Testis (tissue), 3 donors: ENCODE results near the gene KPRP. TPM values are rescaled to one million over a fixed set of nuclear protein-coding genes. Genes with fewer than 3 reads are reported as not detected.

Experiments used
- DNase-seq: peaks from one replicate; pipeline ENCODE4 v3.0.0-alpha.2; 2019
- H3K27ac ChIP-seq, 2 donors: fragments of 200-600 bp; sonication (generic); one replicate each; pipeline ENCODE4 v1.5.1; 2019
- H3K27me3 ChIP-seq: fragments of 200-600 bp; sonication (generic); one replicate; pipeline ENCODE4 v1.5.1; 2019
- H3K36me3 ChIP-seq: fragments of 200-600 bp; sonication (generic); one replicate; pipeline ENCODE4 v1.5.1; 2017; ENCODE audit warnings: low read depth; ENCODE audit errors: missing control alignments
- H3K4me1 ChIP-seq: fragments of 200-600 bp; sonication (generic); one replicate; pipeline ENCODE4 v1.5.1; 2019
- H3K4me3 ChIP-seq, 2 donors: fragments of 200-600 bp; sonication (generic); one replicate each; pipeline ENCODE4 v1.5.1; 2017 to 2019
- H3K9me3 ChIP-seq: fragments of 200-600 bp; sonication (generic); one replicate; pipeline ENCODE4 v1.5.1; 2017
- POLR2A ChIP-seq: fragments of 450-650 bp; IDR thresholded peaks from one replicate; pipeline ENCODE4 v1.6.1; 2017; ENCODE audit warnings: antibody characterized with exemption, mild to moderate bottlenecking, moderate library complexity
- WGBS, 2 donors: methylation state at CpG; one replicate each; pipeline ENCODE4 v1.1.5; 2018; 5-methylcytosine and 5-hydroxymethylcytosine counted together
- intact Hi-C: fragments of 100-400 bp; cut with DNase I; formaldehyde crosslinking; loops from one replicate; pipeline ENCODE4 v1.15.1; 2023; ENCODE audit warnings: low total_unique reads
- polyA plus RNA-seq: library from polyadenylated mRNA; stranded (reverse); fragments of 350-450 nt; fragmentation: Illumina TruSeq; extraction: RNeasy Lipid Tissue Mini Kit (QIAGEN cat#74804); gene quantifications from one replicate; pipeline ENCODE4 v1.2.3, GENCODE V29; 2014; ENCODE audit warnings: low read depth, low replicate concordance; ENCODE audit not compliant: insufficient read depth
- total RNA-seq, 2 donors: library from RNA; depleted of rRNA; stranded (reverse); fragments of >200 nt; gene quantifications; one replicate each; pipeline ENCODE4 v1.2.3, GENCODE V29; 2016
- TF ChIP-seq, protein P1 (sequence below), 3 experiments: fragments of 450-650 bp in 2 of 3; fragments of 200-600 bp in 1 of 3; sonication (generic) in 1 of 3; IDR thresholded peaks; one replicate each; pipeline ENCODE4 v1.5.1; 2016 to 2019; ENCODE audit warnings: antibody characterized with exemption in 3 of 3, mild to moderate bottlenecking in 2 of 3, moderate library complexity in 1 of 3

The KPRP gene
- total and polyA plus RNA-seq, 3 donors from 2014 or later = not detected

DNA sequence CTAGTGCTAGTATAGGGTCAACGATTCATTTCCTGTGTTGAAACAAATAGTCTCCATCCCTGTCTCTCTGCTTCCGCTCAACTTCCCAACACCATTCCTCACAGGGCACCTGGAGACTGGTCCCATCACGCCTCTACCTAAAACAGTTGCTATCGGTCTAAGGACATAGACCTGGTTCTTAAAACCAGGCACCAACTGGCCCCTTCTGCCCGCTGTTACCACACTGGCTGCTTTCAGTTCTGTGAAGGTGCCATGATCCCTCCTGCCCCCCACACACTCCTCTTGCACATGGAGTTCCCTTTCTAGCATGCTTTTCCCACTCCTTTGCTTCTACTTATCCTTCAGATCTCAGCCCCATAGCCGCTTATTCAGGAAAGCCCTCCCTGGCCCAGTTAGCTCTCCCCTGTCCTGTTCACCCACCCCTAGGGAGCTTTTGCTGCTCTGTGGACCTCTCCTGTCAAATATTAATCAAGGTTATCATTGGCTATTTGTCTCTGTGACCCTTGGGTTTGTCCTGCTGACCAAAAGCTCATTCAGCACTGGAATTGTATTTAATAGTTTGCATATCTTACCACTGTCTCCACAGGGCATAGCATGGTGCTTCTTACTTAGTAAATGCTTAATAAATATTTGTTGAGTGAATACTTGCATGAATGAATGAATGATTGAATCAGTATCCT is 11.9 kb upstream of the KPRP start:
- Histone ChIP-seq H3K27me3 (no peaks in the 10 kb centered on the region), H3K27ac (no peak overlapping the region), H3K9me3 (no peaks in the 10 kb centered on the region), H3K4me1 (no peaks in the 10 kb centered on the region), H3K36me3 (no peaks in the 10 kb centered on the region), H3K4me3 (no peak overlapping the region)
- no peak for TF ChIP-seq POLR2A
- TF ChIP-seq, protein P1, sequence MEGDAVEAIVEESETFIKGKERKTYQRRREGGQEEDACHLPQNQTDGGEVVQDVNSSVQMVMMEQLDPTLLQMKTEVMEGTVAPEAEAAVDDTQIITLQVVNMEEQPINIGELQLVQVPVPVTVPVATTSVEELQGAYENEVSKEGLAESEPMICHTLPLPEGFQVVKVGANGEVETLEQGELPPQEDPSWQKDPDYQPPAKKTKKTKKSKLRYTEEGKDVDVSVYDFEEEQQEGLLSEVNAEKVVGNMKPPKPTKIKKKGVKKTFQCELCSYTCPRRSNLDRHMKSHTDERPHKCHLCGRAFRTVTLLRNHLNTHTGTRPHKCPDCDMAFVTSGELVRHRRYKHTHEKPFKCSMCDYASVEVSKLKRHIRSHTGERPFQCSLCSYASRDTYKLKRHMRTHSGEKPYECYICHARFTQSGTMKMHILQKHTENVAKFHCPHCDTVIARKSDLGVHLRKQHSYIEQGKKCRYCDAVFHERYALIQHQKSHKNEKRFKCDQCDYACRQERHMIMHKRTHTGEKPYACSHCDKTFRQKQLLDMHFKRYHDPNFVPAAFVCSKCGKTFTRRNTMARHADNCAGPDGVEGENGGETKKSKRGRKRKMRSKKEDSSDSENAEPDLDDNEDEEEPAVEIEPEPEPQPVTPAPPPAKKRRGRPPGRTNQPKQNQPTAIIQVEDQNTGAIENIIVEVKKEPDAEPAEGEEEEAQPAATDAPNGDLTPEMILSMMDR (IDR thresholded peaks at IDR 0.05) = no peak
- WGBS, 2 donors = 87 to 93% methylated on average over 6 of the region's 6 CpGs
- intact Hi-C loops = no loop called here
- DNase-seq = no peak

DNA sequence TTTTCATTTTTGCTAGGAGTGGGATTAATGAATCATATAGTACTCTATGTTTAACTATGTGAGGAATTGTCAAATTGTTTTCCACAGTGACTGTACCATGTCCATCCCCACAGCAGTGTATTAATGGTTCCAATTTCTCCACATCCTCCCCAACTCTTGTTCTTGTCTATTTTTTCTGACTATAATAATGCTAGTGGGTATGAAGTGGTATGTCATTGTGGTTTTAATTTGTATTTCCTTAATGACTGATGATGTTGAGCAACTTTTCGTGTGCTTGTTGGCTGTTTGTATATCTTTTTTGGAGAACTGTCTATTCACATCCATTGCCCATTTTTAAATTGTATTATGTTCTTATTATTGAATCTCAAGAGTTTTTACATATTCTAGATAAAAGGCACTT is 10.0 kb upstream of the KPRP start:
- H3K4me1 ChIP-seq = no peaks in the 10 kb centered on the region
- intact Hi-C loops = no loop called here
- no peaks in the 10 kb centered on the region for H3K9me3 ChIP-seq
- DNase-seq = no peak
- H3K27me3 ChIP-seq = no peaks in the 10 kb centered on the region
- no peak overlapping the region for H3K27ac ChIP-seq
- 68 to 71% methylated on average over 1 of the region's 1 CpG for WGBS, 2 donors
- no peak overlapping the region for H3K4me3 ChIP-seq
- no peak for TF ChIP-seq POLR2A
- TF ChIP-seq, protein P1 (IDR thresholded peaks at IDR 0.05) = no peak
- H3K36me3 ChIP-seq = no peaks in the 10 kb centered on the region

DNA sequence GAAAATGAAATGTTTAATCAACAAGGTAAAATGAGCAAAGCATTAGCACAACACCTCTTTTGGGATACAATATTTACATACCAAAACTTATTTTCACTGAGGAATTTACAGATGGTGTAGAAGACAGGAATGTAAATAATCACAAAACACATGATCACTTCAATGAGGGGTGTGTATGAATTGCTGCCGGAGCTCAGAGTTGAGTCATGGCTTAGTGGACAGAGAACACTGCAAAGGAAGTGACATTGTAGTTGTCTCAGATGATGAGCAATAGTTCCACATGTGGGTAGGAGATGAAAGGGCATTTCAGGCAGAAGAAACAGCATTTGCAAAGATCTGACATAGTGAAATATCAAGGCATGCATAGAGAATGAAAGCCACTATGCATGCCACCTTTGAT is 5.6 kb upstream of the KPRP start:
- 67 to 85% methylated on average over 1 of the region's 1 CpG for WGBS, 2 donors
- no peak for DNase-seq
- Histone ChIP-seq H3K27ac (no peak overlapping the region), H3K4me1 (no peaks in the 10 kb centered on the region), H3K4me3 (no peak overlapping the region), H3K36me3 (no peaks in the 10 kb centered on the region), H3K9me3 (no peaks in the 10 kb centered on the region), H3K27me3 (no peaks in the 10 kb centered on the region)
- intact Hi-C loops = no loop called here
- TF ChIP-seq, protein P1 (IDR thresholded peaks at IDR 0.05) = no peak
- TF ChIP-seq POLR2A = no peak

DNA sequence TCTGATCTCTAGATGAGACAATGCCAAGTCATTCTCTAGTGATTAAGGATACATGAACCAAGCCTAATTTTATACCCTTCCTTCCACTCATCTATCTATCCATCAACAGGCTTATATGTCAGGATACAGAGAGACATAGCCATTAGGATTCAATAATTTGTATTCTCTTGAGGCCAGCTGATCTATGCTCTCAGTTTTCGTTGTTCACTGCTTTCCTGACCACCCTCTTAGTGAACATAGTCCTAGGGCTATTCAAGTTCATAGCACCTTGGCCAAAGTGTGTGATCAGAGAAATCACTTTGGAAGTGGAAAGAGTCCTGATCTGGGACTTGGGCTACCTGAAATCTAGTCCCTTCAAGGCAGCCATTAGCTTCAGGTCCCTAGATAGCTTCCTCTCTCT is 4.2 kb upstream of the KPRP start:
- Histone ChIP-seq H3K4me1 (no peaks in the 10 kb centered on the region), H3K27ac (no peak overlapping the region), H3K27me3 (no peaks in the 10 kb centered on the region), H3K9me3 (no peaks in the 10 kb centered on the region), H3K4me3 (no peak overlapping the region), H3K36me3 (no peaks in the 10 kb centered on the region)
- 30 to 65% methylated on average over 1 of the region's 1 CpG for WGBS, 2 donors
- TF ChIP-seq, protein P1 (IDR thresholded peaks at IDR 0.05) = no peak
- no peak for TF ChIP-seq POLR2A
- DNase-seq = no peak
- intact Hi-C loops = no loop called here

DNA sequence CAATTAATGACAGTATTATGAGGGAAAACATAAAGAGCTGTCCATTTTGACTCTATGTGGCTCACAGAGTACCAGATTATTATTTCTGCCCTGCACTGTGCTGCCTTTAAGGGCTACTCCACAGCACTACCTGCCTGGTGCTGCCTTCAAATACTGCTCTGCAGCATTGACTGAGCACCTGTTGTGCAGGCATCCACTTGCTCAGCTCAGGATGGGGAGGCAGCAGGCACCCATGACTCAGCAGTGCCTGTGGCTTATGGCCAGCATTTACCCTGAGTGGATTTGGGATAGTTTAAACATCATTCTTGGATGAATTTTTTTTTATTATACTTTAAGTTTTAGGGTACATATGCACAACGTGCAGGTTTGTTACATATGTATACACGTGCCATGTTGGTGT is 953 bp upstream of the KPRP start:
- Histone ChIP-seq H3K4me1 (no peaks in the 10 kb centered on the region), H3K27ac (no peak overlapping the region), H3K36me3 (no peaks in the 10 kb centered on the region), H3K4me3 (no peak overlapping the region), H3K27me3 (no peaks in the 10 kb centered on the region), H3K9me3 (no peaks in the 10 kb centered on the region)
- intact Hi-C loops = no loop called here
- TF ChIP-seq, protein P1 (IDR thresholded peaks at IDR 0.05) = no peak
- TF ChIP-seq POLR2A = no peak
- WGBS, 2 donors = 77 to 82% methylated on average over 2 of the region's 2 CpGs
- no peak for DNase-seq
